Uterus (tissue), 2 donors: ENCODE measurements around the gene ORAI3.

Experiments used
- POLR2A ChIP-seq, 2 donors: fragments of 450-650 bp; IDR thresholded peaks; one replicate each; pipeline ENCODE4 v1.6.1; 2016; ENCODE audit warnings: antibody characterized with exemption in 2 of 2, mild to moderate bottlenecking in 1 of 2, moderate library complexity in 1 of 2
- TF ChIP-seq, protein P1 (sequence below), 4 experiments: fragments of 200-600 bp in 2 of 4; fragments of 450-650 bp in 2 of 4; sonication (generic) in 2 of 4; IDR thresholded peaks; one replicate each; pipeline ENCODE4 v1.5.1; 2016 to 2019; ENCODE audit warnings: antibody characterized with exemption in 4 of 4, mild to moderate bottlenecking in 2 of 4, moderate library complexity in 1 of 4

DNA sequence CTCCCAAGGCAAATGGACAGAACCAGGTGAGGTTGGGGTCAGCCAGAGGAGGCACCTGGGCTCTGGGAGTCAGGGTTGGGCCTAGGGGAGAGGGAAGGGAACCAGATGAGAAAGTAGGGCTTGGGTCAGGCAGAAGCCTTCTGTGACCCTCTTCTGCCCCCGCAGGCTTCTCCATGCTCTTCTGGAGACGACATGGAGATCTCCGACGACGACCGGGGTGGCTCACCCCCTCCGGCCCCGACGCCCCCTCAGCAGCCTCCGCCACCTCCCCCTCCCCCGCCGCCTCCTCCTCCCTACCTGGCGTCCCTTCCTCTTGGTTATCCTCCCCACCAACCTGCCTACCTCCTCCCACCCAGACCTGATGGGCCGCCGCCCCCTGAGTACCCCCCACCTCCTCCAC, 16.6 kb downstream of the ORAI3 start:
- TF ChIP-seq, protein P1, sequence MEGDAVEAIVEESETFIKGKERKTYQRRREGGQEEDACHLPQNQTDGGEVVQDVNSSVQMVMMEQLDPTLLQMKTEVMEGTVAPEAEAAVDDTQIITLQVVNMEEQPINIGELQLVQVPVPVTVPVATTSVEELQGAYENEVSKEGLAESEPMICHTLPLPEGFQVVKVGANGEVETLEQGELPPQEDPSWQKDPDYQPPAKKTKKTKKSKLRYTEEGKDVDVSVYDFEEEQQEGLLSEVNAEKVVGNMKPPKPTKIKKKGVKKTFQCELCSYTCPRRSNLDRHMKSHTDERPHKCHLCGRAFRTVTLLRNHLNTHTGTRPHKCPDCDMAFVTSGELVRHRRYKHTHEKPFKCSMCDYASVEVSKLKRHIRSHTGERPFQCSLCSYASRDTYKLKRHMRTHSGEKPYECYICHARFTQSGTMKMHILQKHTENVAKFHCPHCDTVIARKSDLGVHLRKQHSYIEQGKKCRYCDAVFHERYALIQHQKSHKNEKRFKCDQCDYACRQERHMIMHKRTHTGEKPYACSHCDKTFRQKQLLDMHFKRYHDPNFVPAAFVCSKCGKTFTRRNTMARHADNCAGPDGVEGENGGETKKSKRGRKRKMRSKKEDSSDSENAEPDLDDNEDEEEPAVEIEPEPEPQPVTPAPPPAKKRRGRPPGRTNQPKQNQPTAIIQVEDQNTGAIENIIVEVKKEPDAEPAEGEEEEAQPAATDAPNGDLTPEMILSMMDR (IDR thresholded peaks at IDR 0.05) = no peak
- TF ChIP-seq POLR2A (IDR thresholded peaks at IDR 0.05) = no peak
